PC-9 (cell line): ENCODE data around the gene SSBP2. TPM values are rescaled to one million over a fixed set of nuclear protein-coding genes. Genes with fewer than 3 reads are reported as not detected.
"Not testable (repeated sequence)": the region's sequence is repeated elsewhere in the genome, so short reads cannot be mapped to it uniquely, and the experiment has no call there.

ENCODE experiments used
- BruUV-seq: library from RNA; stranded (reverse); fragments of 400-500 nt; replicated peaks from 2 replicates; lab custom pipeline; 2021; lab: Mats Ljungman, UMichigan
- CTCF ChIA-PET: fragments of 300-600 bp; sonication (Branson Sonifier 250); formaldehyde crosslinking; loops from one replicate; lab custom pipeline; 2022; ENCODE audit warnings: antibody characterized with exemption; lab: Charles Lee
- POLR2A ChIA-PET: fragments of 300-600 bp; sonication (Branson Sonifier 250); formaldehyde crosslinking; loops from one replicate; lab custom pipeline; 2022; ENCODE audit warnings: antibody characterized with exemption; ENCODE audit not compliant: unreplicated experiment; lab: Charles Lee
- DNase-seq, 2 experiments: peaks; one replicate each; pipeline versions ENCODE4 v3.0.0 to v3.0.0-alpha.2; 2015 to 2022; ENCODE audit warnings: mixed read lengths in 1 of 2
- H2AFZ ChIP-seq: fragments of 200-600 bp; sonication (generic); 2 replicates; pipeline ENCODE4 v1.8.1; 2017; ENCODE audit warnings: antibody characterized with exemption
- H3F3A ChIP-seq: fragments of 200-600 bp; sonication (generic); 2 replicates; pipeline ENCODE4 v1.8.1; 2017; ENCODE audit warnings: antibody characterized with exemption, mild to moderate bottlenecking, low read depth; ENCODE audit not compliant: insufficient read depth
- H3K27ac ChIP-seq: fragments of 200-600 bp; sonication (generic); 2 replicates; pipeline ENCODE4 v1.6.1; 2016; ENCODE audit warnings: mixed run types
- H3K27me3 ChIP-seq: fragments of 200-600 bp; sonication (generic); 2 replicates; pipeline ENCODE4 v1.6.1; 2016; ENCODE audit warnings: low read depth, mixed run types; ENCODE audit not compliant: insufficient read depth
- H3K36me3 ChIP-seq: fragments of 200-600 bp; sonication (generic); 2 replicates; pipeline ENCODE4 v1.6.1; 2016; ENCODE audit warnings: low read depth, mixed run types
- H3K4me1 ChIP-seq: fragments of 200-600 bp; sonication (generic); replicated peaks from 2 replicates; pipeline ENCODE4 v1.6.1; 2016; ENCODE audit warnings: mixed run types; ENCODE audit not compliant: insufficient read depth
- H3K4me2 ChIP-seq: fragments of 200-600 bp; sonication (generic); 2 replicates; pipeline ENCODE4 v1.6.1; 2017; ENCODE audit warnings: mixed run types
- H3K4me3 ChIP-seq: fragments of 200-600 bp; sonication (generic); 2 replicates; pipeline ENCODE4 v1.6.1; 2016; ENCODE audit warnings: mixed run types
- H3K79me2 ChIP-seq: fragments of 200-600 bp; sonication (generic); 2 replicates; pipeline ENCODE4 v1.6.1; 2017; ENCODE audit warnings: low read depth, mixed run types
- H3K9me2 ChIP-seq: fragments of 200-600 bp; sonication (generic); 2 replicates; pipeline ENCODE4 v1.8.1; 2017; ENCODE audit warnings: mild to moderate bottlenecking; ENCODE audit not compliant: insufficient read depth
- H3K9me3 ChIP-seq: fragments of 200-600 bp; sonication (generic); 2 replicates; pipeline ENCODE4 v1.8.1; 2016; ENCODE audit warnings: low read depth; ENCODE audit not compliant: insufficient read depth
- H4K20me1 ChIP-seq: fragments of 200-600 bp; sonication (generic); 2 replicates; pipeline ENCODE4 v1.8.1; 2017; ENCODE audit not compliant: insufficient read depth
- EZH2 ChIP-seq: fragments of 200-600 bp; sonication (generic); IDR thresholded peaks from 2 replicates; pipeline ENCODE4 v1.8.0; 2017; ENCODE audit warnings: antibody characterized with exemption, low read depth
- intact Hi-C: fragments of 100-400 bp; cut with micrococcal nuclease; formaldehyde crosslinking; loops from one replicate; pipeline ENCODE4 v1.10.0; 2022; ENCODE audit not compliant: unreplicated experiment
- total RNA-seq: library from RNA; stranded (reverse); gene quantifications from 2 replicates; pipeline ENCODE4 v1.2.3, GENCODE V29; 2021
- TF ChIP-seq, protein P1 (sequence below): fragments of 200-600 bp; sonication (generic); conservative IDR thresholded peaks from 2 replicates; pipeline ENCODE4 v1.6.1; 2017; ENCODE audit warnings: mixed run types, antibody characterized with exemption, mild to moderate bottlenecking, moderate library complexity

The SSBP2 gene
- total RNA-seq, 1 experiment from 2014 or later, result 6.4 TPM

DNA sequence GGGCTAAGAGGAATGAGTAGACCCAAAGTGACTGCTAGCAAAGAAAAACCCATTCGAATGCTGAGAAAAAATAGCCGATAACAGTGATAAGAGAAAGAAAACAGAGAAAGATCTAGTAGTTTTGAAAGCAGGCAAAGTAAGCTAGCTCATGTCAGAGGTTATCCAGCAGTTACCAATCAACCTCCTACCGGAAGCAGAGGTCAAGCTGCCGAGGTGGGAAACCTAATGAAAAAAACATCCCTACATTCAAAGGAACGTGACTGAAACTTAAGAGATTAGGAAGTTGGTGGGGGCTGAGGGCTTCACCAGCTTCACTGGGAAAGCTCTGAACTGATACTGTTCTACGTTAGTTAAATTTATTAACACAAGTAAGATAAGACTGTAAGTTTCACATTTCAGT, 32.6 kb downstream of the SSBP2 start:
- no peaks in the 10 kb centered on the region for H4K20me1 ChIP-seq
- H3K27ac ChIP-seq, result no peak overlapping the region
- no TSS peak for BruUV-seq
- H2AFZ ChIP-seq, result no peak overlapping the region
- POLR2A ChIA-PET, result no interaction called here
- no peaks in the 10 kb centered on the region for H3K79me2 ChIP-seq
- no peak for DNase-seq
- H3K4me2 ChIP-seq, result no peak overlapping the region
- TF ChIP-seq EZH2, result no peak
- TF ChIP-seq, protein P1, sequence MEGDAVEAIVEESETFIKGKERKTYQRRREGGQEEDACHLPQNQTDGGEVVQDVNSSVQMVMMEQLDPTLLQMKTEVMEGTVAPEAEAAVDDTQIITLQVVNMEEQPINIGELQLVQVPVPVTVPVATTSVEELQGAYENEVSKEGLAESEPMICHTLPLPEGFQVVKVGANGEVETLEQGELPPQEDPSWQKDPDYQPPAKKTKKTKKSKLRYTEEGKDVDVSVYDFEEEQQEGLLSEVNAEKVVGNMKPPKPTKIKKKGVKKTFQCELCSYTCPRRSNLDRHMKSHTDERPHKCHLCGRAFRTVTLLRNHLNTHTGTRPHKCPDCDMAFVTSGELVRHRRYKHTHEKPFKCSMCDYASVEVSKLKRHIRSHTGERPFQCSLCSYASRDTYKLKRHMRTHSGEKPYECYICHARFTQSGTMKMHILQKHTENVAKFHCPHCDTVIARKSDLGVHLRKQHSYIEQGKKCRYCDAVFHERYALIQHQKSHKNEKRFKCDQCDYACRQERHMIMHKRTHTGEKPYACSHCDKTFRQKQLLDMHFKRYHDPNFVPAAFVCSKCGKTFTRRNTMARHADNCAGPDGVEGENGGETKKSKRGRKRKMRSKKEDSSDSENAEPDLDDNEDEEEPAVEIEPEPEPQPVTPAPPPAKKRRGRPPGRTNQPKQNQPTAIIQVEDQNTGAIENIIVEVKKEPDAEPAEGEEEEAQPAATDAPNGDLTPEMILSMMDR, result no peak
- no peaks in the 10 kb centered on the region for H3K27me3 ChIP-seq
- no peaks in the 10 kb centered on the region for H3K36me3 ChIP-seq
- no peak overlapping the region for H3K4me3 ChIP-seq
- H3F3A ChIP-seq, result no peaks in the 10 kb centered on the region
- no peaks in the 10 kb centered on the region for H3K4me1 ChIP-seq
- H3K9me3 ChIP-seq, result no peaks in the 10 kb centered on the region
- intact Hi-C loops, result no loop called here
- H3K9me2 ChIP-seq, result no peaks in the 10 kb centered on the region
- CTCF ChIA-PET, result no interaction called here

DNA sequence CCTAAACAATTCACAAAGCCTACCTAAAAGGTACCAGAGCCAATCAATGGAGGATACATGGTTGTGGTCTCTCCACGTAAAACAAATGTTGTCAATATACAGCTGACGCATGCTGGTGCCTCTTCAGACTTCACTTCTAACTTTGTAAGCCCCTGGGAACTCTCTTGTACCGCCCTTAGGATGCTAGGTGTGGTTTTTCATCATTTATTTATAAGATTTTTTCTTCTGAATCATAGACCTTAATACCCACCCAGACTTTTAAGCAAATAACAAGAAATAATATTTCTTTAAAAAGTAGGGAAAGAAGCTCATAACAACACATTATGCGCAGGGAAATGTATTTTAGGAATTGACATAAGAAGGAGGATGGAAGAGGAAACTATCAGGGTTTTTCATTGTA, 33.0 kb downstream of the SSBP2 start:
- H2AFZ ChIP-seq, result no peak overlapping the region
- POLR2A ChIA-PET, result no interaction called here
- CTCF ChIA-PET, result no interaction called here

DNA sequence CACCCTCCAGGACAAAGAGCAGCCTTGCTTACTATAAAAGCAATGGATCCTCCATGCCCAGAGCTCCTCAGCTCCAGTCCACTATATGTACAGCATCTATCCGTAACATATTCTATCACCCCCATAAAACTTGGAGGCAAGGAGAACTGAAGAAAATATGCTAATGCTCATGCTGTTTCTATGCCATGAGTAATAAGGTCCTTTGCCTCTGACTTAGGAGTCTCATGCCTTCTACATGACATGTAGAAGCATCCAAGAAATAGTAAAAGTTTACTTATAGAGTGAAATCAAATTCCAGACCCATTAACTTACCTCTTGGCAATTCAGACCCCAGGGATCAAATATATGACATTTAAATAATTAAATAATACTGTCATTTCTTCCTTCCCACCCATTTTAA, 33.7 kb downstream of the SSBP2 start:
- Histone ChIP-seq H3K4me2 (no peak overlapping the region), H3F3A (no peaks in the 10 kb centered on the region), H3K9me3 (no peaks in the 10 kb centered on the region), H3K9me2 (no peaks in the 10 kb centered on the region), H2AFZ (no peak overlapping the region), H3K27ac (no peak overlapping the region), H3K36me3 (no peaks in the 10 kb centered on the region), H4K20me1 (no peaks in the 10 kb centered on the region), H3K4me3 (no peak overlapping the region), H3K4me1 (no peaks in the 10 kb centered on the region), H3K79me2 (no peaks in the 10 kb centered on the region), H3K27me3 (no peaks in the 10 kb centered on the region)
- TF ChIP-seq, protein P1, result no peak
- no peak for TF ChIP-seq EZH2
- ChIA-PET POLR2A (no interaction called here), CTCF (no interaction called here)
- DNase-seq, result no peak
- intact Hi-C loops, result no loop called here
- no TSS peak for BruUV-seq

More for the DNA sequence above, 33.0 kb downstream of the SSBP2 start:
- Histone ChIP-seq H3K9me2 (no peaks in the 10 kb centered on the region), H3K36me3 (no peaks in the 10 kb centered on the region), H3K4me3 (no peak overlapping the region), H3K4me1 (no peaks in the 10 kb centered on the region), H3K9me3 (no peaks in the 10 kb centered on the region), H3K27ac (no peak overlapping the region), H3K79me2 (no peaks in the 10 kb centered on the region), H3K27me3 (no peaks in the 10 kb centered on the region), H4K20me1 (no peaks in the 10 kb centered on the region), H3K4me2 (no peak overlapping the region), H3F3A (no peaks in the 10 kb centered on the region)
- intact Hi-C loops, result no loop called here
- no peak for TF ChIP-seq EZH2
- TF ChIP-seq, protein P1, result no peak
- no TSS peak for BruUV-seq
- DNase-seq, result no peak

DNA sequence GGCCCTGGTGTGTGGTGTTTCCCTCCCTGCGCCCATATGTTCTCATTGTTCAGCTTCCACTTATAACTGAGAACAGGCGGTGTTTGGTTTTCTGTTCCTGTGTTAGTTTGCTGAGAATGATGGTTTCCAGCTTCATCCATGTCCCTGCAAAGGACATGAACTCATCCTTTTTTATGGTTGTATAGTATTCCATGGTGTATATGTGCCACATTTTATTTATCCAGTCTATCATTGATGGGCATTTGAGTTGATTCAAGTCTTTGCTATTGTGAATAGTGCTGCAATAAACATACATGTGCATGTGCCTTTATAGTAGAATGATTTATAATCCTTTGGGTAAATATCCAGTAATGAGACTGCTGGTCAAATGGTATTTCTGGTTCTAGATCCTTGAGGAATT, 36.8 kb downstream of the SSBP2 start:
- CTCF ChIA-PET, H3K4me2 ChIP-seq, H2AFZ ChIP-seq, POLR2A ChIA-PET, H3K79me2 ChIP-seq, intact Hi-C loops, H3K4me3 ChIP-seq, H3K4me1 ChIP-seq, H3K9me2 ChIP-seq, H3F3A ChIP-seq, DNase-seq, H4K20me1 ChIP-seq, BruUV-seq, H3K9me3 ChIP-seq, H3K27ac ChIP-seq, H3K36me3 ChIP-seq, H3K27me3 ChIP-seq: not testable (repeated sequence)
